Retinal pigment epithelial cell (primary cell): ENCODE results near the gene ALPK1.
"Not testable (repeated sequence)": the region's sequence is repeated elsewhere in the genome, so short reads cannot be mapped to it uniquely, and the experiment has no call there.

Source experiments
- DNase-seq: peaks from one replicate; pipeline ENCODE4 v3.0.0-alpha.2; 2010; ENCODE audit warnings: low read depth
- H3K4me3 ChIP-seq: 2 replicates; pipeline ENCODE4 v1.5.1; 2011; ENCODE audit warnings: mild to moderate bottlenecking, low read length, control low read depth, moderate library complexity
- CTCF ChIP-seq: conservative IDR thresholded peaks from 2 replicates; pipeline ENCODE4 v1.5.1; 2011; ENCODE audit warnings: low read depth, low read length, control low read depth, inconsistent platforms

ALPK1 gene

GRCh38 chr4:112449708-112450107 lies 152.5 kb downstream of the ALPK1 start:
- TF ChIP-seq CTCF, result no peak
- H3K4me3 ChIP-seq, result no peak overlapping the region
- no peak for DNase-seq

GRCh38 chr4:112451104-112451503 lies 153.9 kb downstream of the ALPK1 start:
- DNase-seq, result no peak
- H3K4me3 ChIP-seq, result no peak overlapping the region
- no peak for TF ChIP-seq CTCF

GRCh38 chr4:112451831-112452230 lies 154.7 kb downstream of the ALPK1 start:
- no peak overlapping the region for H3K4me3 ChIP-seq
- no peak for DNase-seq
- TF ChIP-seq CTCF, result no peak

- TF ChIP-seq CTCF, result no peak
- no peak overlapping the region for H3K4me3 ChIP-seq
- DNase-seq, result no peak
These were observed 156.2 kb downstream of the ALPK1 start for GRCh38 chr4:112453321-112453720.

GRCh38 chr4:112472318-112472717 lies 175.1 kb downstream of the ALPK1 start:
- no peak for TF ChIP-seq CTCF
- DNase-seq, result no peak
- no peak overlapping the region for H3K4me3 ChIP-seq

- no peak for TF ChIP-seq CTCF
- DNase-seq, result no peak
- H3K4me3 ChIP-seq, result no peak overlapping the region
These were observed 176.8 kb downstream of the ALPK1 start for GRCh38 chr4:112473985-112474384.

GRCh38 chr4:112485930-112486329 lies 188.8 kb downstream of the ALPK1 start:
- no peak for DNase-seq
- no peak overlapping the region for H3K4me3 ChIP-seq
- TF ChIP-seq CTCF, result no peak

- H3K4me3 ChIP-seq, DNase-seq: not testable (repeated sequence)
These were observed 193.6 kb downstream of the ALPK1 start for GRCh38 chr4:112490808-112491207.
